HL-60 (cell line): Measurements from ENCODE around the gene CACNA1S.

ENCODE experiments used
- CTCF ChIP-seq: IDR thresholded peaks from one replicate; pipeline ENCODE4 v1.5.1; 2011; ENCODE audit warnings: low read length, control low read depth, inconsistent platforms; ENCODE audit not compliant: insufficient read depth
- REST ChIP-seq: IDR thresholded peaks from 2 replicates; pipeline ENCODE4 v1.6.1; 2012; ENCODE audit warnings: low read depth; ENCODE audit not compliant: insufficient replicate concordance

- TF ChIP-seq REST (no peak), CTCF (peak; percentile 25)
Observed at GRCh38 chr1:201025571-201026002, 86.6 kb downstream of the CACNA1S start.
